SK-N-SH treated with all-trans-retinoic acid at 6 μM for 48 hours (cell line): ENCODE results near the gene LRRTM3.

Source experiments
- ATAC-seq: fragments of 200-7000 bp; cut with Tn5 transposase; 3 replicates; pipeline ENCODE4 v1.9.1; 2020; ENCODE audit warnings: mild to moderate bottlenecking, moderate library complexity
- ARNTL ChIP-seq: fragments of 450-650 bp; formaldehyde crosslinking; IDR thresholded peaks from 2 replicates; pipeline ENCODE4 v1.5.0; 2020; ENCODE audit warnings: low read depth, mild to moderate bottlenecking, moderate library complexity, borderline replicate concordance
- CSDC2 ChIP-seq: fragments of 250-450 bp; sonication (Bioruptor Pico); IDR thresholded peaks from 2 replicates; pipeline ENCODE4 v1.5.0; 2020; ENCODE audit warnings: mild to moderate bottlenecking, moderate library complexity
- ESRRG ChIP-seq: fragments of 250-450 bp; sonication (Bioruptor Pico); IDR thresholded peaks from 2 replicates; pipeline ENCODE4 v1.6.1; 2021; ENCODE audit warnings: mild to moderate bottlenecking
- GLIS3 ChIP-seq: fragments of 250-450 bp; sonication (Bioruptor Pico); IDR thresholded peaks from 2 replicates; pipeline ENCODE4 v1.5.0; 2020; ENCODE audit warnings: mild to moderate bottlenecking, moderate library complexity
- ISL1 ChIP-seq: fragments of 250-450 bp; sonication (Bioruptor Pico); IDR thresholded peaks from 2 replicates; pipeline ENCODE4 v2.1.2; 2022; ENCODE audit warnings: mild to moderate bottlenecking, moderate library complexity
- OSR1 ChIP-seq: fragments of 250-450 bp; sonication (Bioruptor Pico); IDR thresholded peaks from 2 replicates; pipeline ENCODE4 v1.8.0; 2022; ENCODE audit warnings: moderate library complexity, mild to moderate bottlenecking, inconsistent platforms
- PPARA ChIP-seq: fragments of 250-450 bp; sonication (Bioruptor Pico); IDR thresholded peaks from 2 replicates; pipeline ENCODE4 v1.5.0; 2020; ENCODE audit warnings: mild to moderate bottlenecking, borderline replicate concordance
- RARB ChIP-seq: fragments of 250-450 bp; sonication (Bioruptor Pico); IDR thresholded peaks from 2 replicates; pipeline ENCODE4 v1.8.0; 2021; ENCODE audit warnings: mild to moderate bottlenecking, moderate library complexity
- TCF4 ChIP-seq: fragments of 250-450 bp; sonication (Bioruptor Pico); IDR thresholded peaks from 2 replicates; pipeline ENCODE4 v1.8.0; 2021; ENCODE audit warnings: mild to moderate bottlenecking, moderate library complexity, borderline replicate concordance
- TOX ChIP-seq: fragments of 250-450 bp; sonication (Bioruptor Pico); IDR thresholded peaks from 2 replicates; pipeline ENCODE4 v1.8.0; 2021; ENCODE audit warnings: mild to moderate bottlenecking, moderate library complexity, borderline replicate concordance
- ZC3H10 ChIP-seq: fragments of 250-450 bp; sonication (Bioruptor Pico); IDR thresholded peaks from 2 replicates; pipeline ENCODE4 v1.5.1; 2021; ENCODE audit warnings: mild to moderate bottlenecking, moderate library complexity
- ZFP3 ChIP-seq: fragments of 250-450 bp; sonication (Bioruptor Pico); IDR thresholded peaks from 2 replicates; pipeline ENCODE4 v1.5.0; 2020; ENCODE audit warnings: mild to moderate bottlenecking, moderate library complexity
- ZFP30 ChIP-seq: fragments of 450-650 bp; formaldehyde crosslinking; IDR thresholded peaks from 2 replicates; pipeline ENCODE4 v1.5.0; 2022; ENCODE audit warnings: mild to moderate bottlenecking, moderate library complexity
- ZNF565 ChIP-seq: fragments of 450-650 bp; formaldehyde crosslinking; conservative IDR thresholded peaks from 2 replicates; pipeline ENCODE4 v1.5.0; 2020; ENCODE audit warnings: low read depth, mild to moderate bottlenecking, moderate library complexity
- ZNF8 ChIP-seq: fragments of 450-650 bp; formaldehyde crosslinking; IDR thresholded peaks from 2 replicates; pipeline ENCODE4 v1.5.0; 2020; ENCODE audit warnings: mild to moderate bottlenecking, moderate library complexity
- TF ChIP-seq, protein P1 (sequence below): fragments of 250-450 bp; sonication (Bioruptor Pico); IDR thresholded peaks from 2 replicates; pipeline ENCODE4 v1.8.0; 2020; ENCODE audit warnings: mild to moderate bottlenecking, moderate library complexity, borderline replicate concordance
- TF ChIP-seq, protein P2 (sequence below): fragments of 250-450 bp; sonication (Bioruptor Pico); IDR thresholded peaks from 2 replicates; pipeline ENCODE4 v1.8.0; 2021; ENCODE audit warnings: low read depth, mild to moderate bottlenecking, moderate library complexity, borderline replicate concordance
- TF ChIP-seq, protein P3 (sequence below): fragments of 250-450 bp; sonication (Bioruptor Pico); IDR thresholded peaks from 2 replicates; pipeline ENCODE4 v1.5.1; 2020; ENCODE audit warnings: low read depth, mild to moderate bottlenecking, moderate library complexity
- TF ChIP-seq, protein P4 (sequence below): fragments of 250-450 bp; sonication (Bioruptor Pico); IDR thresholded peaks from 2 replicates; pipeline ENCODE4 v1.5.0; 2020; ENCODE audit warnings: mild to moderate bottlenecking, moderate library complexity
- TF ChIP-seq, protein P5 (sequence below): fragments of 250-450 bp; sonication (Bioruptor Pico); IDR thresholded peaks from 2 replicates; pipeline ENCODE4 v1.5.1; 2021; ENCODE audit warnings: mild to moderate bottlenecking, moderate library complexity

Gene LRRTM3

DNA sequence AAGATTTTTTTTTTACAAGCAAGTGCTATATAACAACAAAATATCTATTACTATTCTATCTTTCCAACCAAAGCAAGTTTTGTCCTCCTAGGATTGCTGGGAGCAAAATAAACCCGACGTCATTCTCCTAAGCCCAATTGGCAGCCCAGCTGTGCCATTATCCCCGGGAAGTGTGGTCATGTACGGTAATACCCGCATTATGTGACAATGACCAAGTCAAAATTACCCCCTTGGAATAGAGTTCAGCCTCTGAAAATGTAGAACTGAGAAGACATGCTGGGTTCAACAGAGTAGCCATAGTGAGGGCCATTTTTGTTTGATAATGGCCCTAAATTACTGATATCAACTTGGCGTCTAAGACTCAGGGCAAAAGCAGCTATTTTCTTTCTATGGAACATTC, 215.5 kb downstream of the LRRTM3 start:
- TF ChIP-seq ESRRG (no peak), TOX (CRISPR knock-in tag) (no peak), RARB (CRISPR knock-in tag) (no peak), CSDC2 (CRISPR knock-in tag) (no peak), ZC3H10 (CRISPR knock-in tag) (no peak), ZNF565 (CRISPR knock-in tag) (no peak), ZNF8 (no peak), TCF4 (no peak), OSR1 (CRISPR knock-in tag) (no peak), ARNTL (no peak), PPARA (CRISPR knock-in tag) (no peak)
- TF ChIP-seq, protein P1, sequence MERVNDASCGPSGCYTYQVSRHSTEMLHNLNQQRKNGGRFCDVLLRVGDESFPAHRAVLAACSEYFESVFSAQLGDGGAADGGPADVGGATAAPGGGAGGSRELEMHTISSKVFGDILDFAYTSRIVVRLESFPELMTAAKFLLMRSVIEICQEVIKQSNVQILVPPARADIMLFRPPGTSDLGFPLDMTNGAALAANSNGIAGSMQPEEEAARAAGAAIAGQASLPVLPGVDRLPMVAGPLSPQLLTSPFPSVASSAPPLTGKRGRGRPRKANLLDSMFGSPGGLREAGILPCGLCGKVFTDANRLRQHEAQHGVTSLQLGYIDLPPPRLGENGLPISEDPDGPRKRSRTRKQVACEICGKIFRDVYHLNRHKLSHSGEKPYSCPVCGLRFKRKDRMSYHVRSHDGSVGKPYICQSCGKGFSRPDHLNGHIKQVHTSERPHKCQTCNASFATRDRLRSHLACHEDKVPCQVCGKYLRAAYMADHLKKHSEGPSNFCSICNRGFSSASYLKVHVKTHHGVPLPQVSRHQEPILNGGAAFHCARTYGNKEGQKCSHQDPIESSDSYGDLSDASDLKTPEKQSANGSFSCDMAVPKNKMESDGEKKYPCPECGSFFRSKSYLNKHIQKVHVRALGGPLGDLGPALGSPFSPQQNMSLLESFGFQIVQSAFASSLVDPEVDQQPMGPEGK (CRISPR knock-in tag), result no peak
- TF ChIP-seq, protein P2, sequence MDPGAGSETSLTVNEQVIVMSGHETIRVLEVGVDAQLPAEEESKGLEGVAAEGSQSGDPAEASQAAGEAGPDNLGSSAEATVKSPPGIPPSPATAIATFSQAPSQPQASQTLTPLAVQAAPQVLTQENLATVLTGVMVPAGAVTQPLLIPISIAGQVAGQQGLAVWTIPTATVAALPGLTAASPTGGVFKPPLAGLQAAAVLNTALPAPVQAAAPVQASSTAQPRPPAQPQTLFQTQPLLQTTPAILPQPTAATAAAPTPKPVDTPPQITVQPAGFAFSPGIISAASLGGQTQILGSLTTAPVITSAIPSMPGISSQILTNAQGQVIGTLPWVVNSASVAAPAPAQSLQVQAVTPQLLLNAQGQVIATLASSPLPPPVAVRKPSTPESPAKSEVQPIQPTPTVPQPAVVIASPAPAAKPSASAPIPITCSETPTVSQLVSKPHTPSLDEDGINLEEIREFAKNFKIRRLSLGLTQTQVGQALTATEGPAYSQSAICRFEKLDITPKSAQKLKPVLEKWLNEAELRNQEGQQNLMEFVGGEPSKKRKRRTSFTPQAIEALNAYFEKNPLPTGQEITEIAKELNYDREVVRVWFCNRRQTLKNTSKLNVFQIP (CRISPR knock-in tag), result no peak
- TF ChIP-seq, protein P3, sequence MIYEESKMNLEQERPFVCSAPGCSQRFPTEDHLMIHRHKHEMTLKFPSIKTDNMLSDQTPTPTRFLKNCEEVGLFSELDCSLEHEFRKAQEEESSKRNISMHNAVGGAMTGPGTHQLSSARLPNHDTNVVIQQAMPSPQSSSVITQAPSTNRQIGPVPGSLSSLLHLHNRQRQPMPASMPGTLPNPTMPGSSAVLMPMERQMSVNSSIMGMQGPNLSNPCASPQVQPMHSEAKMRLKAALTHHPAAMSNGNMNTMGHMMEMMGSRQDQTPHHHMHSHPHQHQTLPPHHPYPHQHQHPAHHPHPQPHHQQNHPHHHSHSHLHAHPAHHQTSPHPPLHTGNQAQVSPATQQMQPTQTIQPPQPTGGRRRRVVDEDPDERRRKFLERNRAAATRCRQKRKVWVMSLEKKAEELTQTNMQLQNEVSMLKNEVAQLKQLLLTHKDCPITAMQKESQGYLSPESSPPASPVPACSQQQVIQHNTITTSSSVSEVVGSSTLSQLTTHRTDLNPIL (CRISPR knock-in tag), result no peak
- TF ChIP-seq, protein P4, sequence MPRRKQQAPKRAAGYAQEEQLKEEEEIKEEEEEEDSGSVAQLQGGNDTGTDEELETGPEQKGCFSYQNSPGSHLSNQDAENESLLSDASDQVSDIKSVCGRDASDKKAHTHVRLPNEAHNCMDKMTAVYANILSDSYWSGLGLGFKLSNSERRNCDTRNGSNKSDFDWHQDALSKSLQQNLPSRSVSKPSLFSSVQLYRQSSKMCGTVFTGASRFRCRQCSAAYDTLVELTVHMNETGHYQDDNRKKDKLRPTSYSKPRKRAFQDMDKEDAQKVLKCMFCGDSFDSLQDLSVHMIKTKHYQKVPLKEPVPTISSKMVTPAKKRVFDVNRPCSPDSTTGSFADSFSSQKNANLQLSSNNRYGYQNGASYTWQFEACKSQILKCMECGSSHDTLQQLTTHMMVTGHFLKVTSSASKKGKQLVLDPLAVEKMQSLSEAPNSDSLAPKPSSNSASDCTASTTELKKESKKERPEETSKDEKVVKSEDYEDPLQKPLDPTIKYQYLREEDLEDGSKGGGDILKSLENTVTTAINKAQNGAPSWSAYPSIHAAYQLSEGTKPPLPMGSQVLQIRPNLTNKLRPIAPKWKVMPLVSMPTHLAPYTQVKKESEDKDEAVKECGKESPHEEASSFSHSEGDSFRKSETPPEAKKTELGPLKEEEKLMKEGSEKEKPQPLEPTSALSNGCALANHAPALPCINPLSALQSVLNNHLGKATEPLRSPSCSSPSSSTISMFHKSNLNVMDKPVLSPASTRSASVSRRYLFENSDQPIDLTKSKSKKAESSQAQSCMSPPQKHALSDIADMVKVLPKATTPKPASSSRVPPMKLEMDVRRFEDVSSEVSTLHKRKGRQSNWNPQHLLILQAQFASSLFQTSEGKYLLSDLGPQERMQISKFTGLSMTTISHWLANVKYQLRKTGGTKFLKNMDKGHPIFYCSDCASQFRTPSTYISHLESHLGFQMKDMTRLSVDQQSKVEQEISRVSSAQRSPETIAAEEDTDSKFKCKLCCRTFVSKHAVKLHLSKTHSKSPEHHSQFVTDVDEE (CRISPR knock-in tag), result no peak
- TF ChIP-seq, all 23 proteins: peak for 0
- no peak for ATAC-seq

DNA sequence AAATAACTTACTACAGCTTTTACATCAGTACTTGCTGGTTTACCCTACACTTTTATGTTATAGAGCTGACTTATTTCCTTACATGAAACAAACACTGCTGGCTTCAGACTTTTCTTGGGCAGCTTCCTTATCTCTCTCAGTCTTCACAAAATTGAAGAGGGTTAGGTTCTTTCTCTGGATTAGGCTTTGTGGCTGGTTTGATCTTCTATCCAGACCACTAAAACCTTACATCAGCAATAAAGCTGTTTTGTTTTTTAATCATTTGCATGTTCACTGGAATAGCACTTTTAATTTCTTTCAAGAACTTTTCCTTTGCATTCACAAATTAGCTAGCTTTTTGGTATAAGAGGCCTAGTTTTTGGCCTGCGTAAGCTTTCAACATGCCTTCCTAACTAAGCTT, 218.7 kb downstream of the LRRTM3 start:
- TF ChIP-seq, protein P3 (CRISPR knock-in tag), result no peak
- TF ChIP-seq ZFP3 (CRISPR knock-in tag) (no peak), RARB (CRISPR knock-in tag) (no peak), ZNF8 (no peak), ESRRG (no peak), ARNTL (no peak), TOX (CRISPR knock-in tag) (no peak), TCF4 (no peak), GLIS3 (CRISPR knock-in tag) (no peak), PPARA (CRISPR knock-in tag) (no peak), ZFP30 (no peak), ISL1 (no peak), OSR1 (CRISPR knock-in tag) (no peak), ZC3H10 (CRISPR knock-in tag) (no peak), CSDC2 (CRISPR knock-in tag) (no peak)
- TF ChIP-seq, protein P2 (CRISPR knock-in tag), result no peak
- TF ChIP-seq, protein P4 (CRISPR knock-in tag), result no peak
- TF ChIP-seq, protein P5, sequence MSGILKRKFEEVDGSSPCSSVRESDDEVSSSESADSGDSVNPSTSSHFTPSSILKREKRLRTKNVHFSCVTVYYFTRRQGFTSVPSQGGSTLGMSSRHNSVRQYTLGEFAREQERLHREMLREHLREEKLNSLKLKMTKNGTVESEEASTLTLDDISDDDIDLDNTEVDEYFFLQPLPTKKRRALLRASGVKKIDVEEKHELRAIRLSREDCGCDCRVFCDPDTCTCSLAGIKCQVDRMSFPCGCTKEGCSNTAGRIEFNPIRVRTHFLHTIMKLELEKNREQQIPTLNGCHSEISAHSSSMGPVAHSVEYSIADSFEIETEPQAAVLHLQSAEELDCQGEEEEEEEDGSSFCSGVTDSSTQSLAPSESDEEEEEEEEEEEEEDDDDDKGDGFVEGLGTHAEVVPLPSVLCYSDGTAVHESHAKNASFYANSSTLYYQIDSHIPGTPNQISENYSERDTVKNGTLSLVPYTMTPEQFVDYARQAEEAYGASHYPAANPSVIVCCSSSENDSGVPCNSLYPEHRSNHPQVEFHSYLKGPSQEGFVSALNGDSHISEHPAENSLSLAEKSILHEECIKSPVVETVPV (CRISPR knock-in tag), result no peak
- TF ChIP-seq, protein P1 (CRISPR knock-in tag), result no peak
- ATAC-seq, result no peak
